Lower leg skin (tissue), 3 donors: ENCODE results near the gene UCP2.

Experiments
- POLR2A ChIP-seq, 2 donors: fragments of 450-650 bp; IDR thresholded peaks; one replicate each; pipeline ENCODE4 v1.6.1; 2016 to 2017; ENCODE audit warnings: antibody characterized with exemption in 2 of 2, mild to moderate bottlenecking in 1 of 2, moderate library complexity in 1 of 2
- TF ChIP-seq, protein P1 (sequence below), 3 donors: fragments of 450-650 bp; IDR thresholded peaks; one replicate each; pipeline ENCODE4 v1.5.1; 2016; ENCODE audit warnings: antibody characterized with exemption in 3 of 3, mild to moderate bottlenecking in 3 of 3, moderate library complexity in 2 of 3

DNA sequence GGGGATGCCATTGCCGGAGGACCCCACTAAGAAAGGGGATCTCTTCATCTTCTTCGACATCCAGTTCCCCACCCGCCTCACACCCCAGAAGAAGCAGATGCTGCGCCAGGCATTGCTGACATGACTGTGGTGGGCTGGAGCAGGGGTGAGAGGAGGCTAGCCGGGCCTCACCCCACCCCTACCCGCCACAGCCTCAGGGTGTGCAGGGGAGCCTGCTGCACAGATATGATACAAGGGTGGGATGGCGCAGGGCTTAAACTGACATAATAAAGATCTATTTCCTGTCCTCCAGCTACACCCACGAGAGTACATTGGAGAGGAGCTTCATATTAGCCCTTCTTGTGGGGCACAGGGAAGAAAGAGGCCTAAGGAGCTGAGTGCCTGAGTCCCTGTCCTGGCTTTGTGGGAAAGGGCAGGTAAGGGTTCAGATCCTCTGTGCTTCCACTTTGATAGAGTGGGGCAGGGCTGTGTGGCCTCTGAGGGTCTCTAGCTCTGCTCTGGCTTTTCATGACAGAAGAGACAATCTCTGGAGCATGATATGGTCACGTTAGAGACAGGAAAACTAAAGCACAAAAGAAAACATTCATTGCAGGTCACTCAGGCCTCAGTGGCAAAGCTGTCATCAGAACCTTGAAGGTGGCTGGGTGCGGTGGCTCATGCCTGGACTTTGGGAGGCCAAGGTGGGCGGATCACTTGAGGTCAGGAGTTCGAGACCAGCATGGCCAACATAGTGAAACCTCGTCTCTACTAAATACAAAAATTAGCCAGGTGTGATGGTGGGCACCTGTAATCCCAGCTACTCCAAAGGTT, 12.4 kb downstream of the UCP2 start:
- no peak for TF ChIP-seq POLR2A (IDR thresholded peaks at IDR 0.05)
- TF ChIP-seq, protein P1, sequence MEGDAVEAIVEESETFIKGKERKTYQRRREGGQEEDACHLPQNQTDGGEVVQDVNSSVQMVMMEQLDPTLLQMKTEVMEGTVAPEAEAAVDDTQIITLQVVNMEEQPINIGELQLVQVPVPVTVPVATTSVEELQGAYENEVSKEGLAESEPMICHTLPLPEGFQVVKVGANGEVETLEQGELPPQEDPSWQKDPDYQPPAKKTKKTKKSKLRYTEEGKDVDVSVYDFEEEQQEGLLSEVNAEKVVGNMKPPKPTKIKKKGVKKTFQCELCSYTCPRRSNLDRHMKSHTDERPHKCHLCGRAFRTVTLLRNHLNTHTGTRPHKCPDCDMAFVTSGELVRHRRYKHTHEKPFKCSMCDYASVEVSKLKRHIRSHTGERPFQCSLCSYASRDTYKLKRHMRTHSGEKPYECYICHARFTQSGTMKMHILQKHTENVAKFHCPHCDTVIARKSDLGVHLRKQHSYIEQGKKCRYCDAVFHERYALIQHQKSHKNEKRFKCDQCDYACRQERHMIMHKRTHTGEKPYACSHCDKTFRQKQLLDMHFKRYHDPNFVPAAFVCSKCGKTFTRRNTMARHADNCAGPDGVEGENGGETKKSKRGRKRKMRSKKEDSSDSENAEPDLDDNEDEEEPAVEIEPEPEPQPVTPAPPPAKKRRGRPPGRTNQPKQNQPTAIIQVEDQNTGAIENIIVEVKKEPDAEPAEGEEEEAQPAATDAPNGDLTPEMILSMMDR (IDR thresholded peaks at IDR 0.05), result no peak
